Measurements from ENCODE around the gene MAP4. TPM values are rescaled to one million over a fixed set of nuclear protein-coding genes. Genes with fewer than 3 reads are reported as not detected.

Gene MAP4
- polyA plus RNA-seq, 1 donor from 2014 or later: 186 TPM

- Histone ChIP-seq H3K9me2 (ENCODE audit: insufficient read depth, low read length) (no peaks in the 10 kb centered on the region), H3K79me2 (replicated peaks; ENCODE audit: insufficient read depth, low read length) (no peaks in the 10 kb centered on the region), H4K20me1 (ENCODE audit: insufficient read depth) (no peaks in the 10 kb centered on the region), H3K4me2 (ENCODE audit: low read length) (no peak overlapping the region), H3K36me3 (ENCODE audit: insufficient read depth, low read length) (no peaks in the 10 kb centered on the region), H3K9ac (ENCODE audit: low read length) (no peak overlapping the region), H3K9me3 (ENCODE audit: low read length) (no peaks in the 10 kb centered on the region), H3K4me3 (ENCODE audit: low read length) (no peak overlapping the region), H2AFZ (ENCODE audit: low read depth, low read length) (no peak overlapping the region), H3K27ac (ENCODE audit: low read length) (no peak overlapping the region), H3K27me3 (ENCODE audit: insufficient read depth, low read depth, low read length) (no peaks in the 10 kb centered on the region), H3F3A (ENCODE audit: insufficient read depth, low read length, poor library complexity, severe bottlenecking) (no peaks in the 10 kb centered on the region)
- TF ChIP-seq TAF1 (IDR thresholded peaks at IDR 0.05; ENCODE audit: low read depth) (no peak), RAD21 (conservative IDR thresholded peaks at IDR 0.05) (no peak), CTCF (IDR thresholded peaks at IDR 0.05; ENCODE audit: poor library complexity, severe bottlenecking) (no peak), EZH2 (IDR thresholded peaks at IDR 0.05; ENCODE audit: borderline replicate concordance, insufficient read depth, low read length, poor library complexity, severe bottlenecking) (no peak), MXI1 (conservative IDR thresholded peaks at IDR 0.05; ENCODE audit: poor library complexity, severe bottlenecking) (no peak), POLR2AphosphoS5 (IDR thresholded peaks at IDR 0.05) (no peak), SMC3 (conservative IDR thresholded peaks at IDR 0.05; ENCODE audit: poor library complexity) (no peak), EP300 (conservative IDR thresholded peaks at IDR 0.05; ENCODE audit: poor library complexity, severe bottlenecking) (no peak)
- TF ChIP-seq, protein P1, sequence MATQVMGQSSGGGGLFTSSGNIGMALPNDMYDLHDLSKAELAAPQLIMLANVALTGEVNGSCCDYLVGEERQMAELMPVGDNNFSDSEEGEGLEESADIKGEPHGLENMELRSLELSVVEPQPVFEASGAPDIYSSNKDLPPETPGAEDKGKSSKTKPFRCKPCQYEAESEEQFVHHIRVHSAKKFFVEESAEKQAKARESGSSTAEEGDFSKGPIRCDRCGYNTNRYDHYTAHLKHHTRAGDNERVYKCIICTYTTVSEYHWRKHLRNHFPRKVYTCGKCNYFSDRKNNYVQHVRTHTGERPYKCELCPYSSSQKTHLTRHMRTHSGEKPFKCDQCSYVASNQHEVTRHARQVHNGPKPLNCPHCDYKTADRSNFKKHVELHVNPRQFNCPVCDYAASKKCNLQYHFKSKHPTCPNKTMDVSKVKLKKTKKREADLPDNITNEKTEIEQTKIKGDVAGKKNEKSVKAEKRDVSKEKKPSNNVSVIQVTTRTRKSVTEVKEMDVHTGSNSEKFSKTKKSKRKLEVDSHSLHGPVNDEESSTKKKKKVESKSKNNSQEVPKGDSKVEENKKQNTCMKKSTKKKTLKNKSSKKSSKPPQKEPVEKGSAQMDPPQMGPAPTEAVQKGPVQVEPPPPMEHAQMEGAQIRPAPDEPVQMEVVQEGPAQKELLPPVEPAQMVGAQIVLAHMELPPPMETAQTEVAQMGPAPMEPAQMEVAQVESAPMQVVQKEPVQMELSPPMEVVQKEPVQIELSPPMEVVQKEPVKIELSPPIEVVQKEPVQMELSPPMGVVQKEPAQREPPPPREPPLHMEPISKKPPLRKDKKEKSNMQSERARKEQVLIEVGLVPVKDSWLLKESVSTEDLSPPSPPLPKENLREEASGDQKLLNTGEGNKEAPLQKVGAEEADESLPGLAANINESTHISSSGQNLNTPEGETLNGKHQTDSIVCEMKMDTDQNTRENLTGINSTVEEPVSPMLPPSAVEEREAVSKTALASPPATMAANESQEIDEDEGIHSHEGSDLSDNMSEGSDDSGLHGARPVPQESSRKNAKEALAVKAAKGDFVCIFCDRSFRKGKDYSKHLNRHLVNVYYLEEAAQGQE (IDR thresholded peaks at IDR 0.05; ENCODE audit: borderline replicate concordance): no peak
Observed at GRCh38 chr3:47956521-47956920, 59.7 kb downstream of the MAP4 start.

GRCh38 chr3:47954567-47954966 lies 61.6 kb downstream of the MAP4 start:
- H3K27ac ChIP-seq (ENCODE audit: low read length): no peak overlapping the region
- no peak overlapping the region for H3K9ac ChIP-seq (ENCODE audit: low read length)
- no peaks in the 10 kb centered on the region for H4K20me1 ChIP-seq (ENCODE audit: insufficient read depth)
- no peaks in the 10 kb centered on the region for H3K27me3 ChIP-seq (ENCODE audit: insufficient read depth, low read depth, low read length)
- no peak overlapping the region for H3K4me2 ChIP-seq (ENCODE audit: low read length)
- no peaks in the 10 kb centered on the region for H3F3A ChIP-seq (ENCODE audit: insufficient read depth, low read length, poor library complexity, severe bottlenecking)
- TF ChIP-seq TAF1 (IDR thresholded peaks at IDR 0.05; ENCODE audit: low read depth) (no peak), RAD21 (conservative IDR thresholded peaks at IDR 0.05) (no peak)
- no peaks in the 10 kb centered on the region for H3K79me2 ChIP-seq (replicated peaks; ENCODE audit: insufficient read depth, low read length)
- no peaks in the 10 kb centered on the region for H3K9me2 ChIP-seq (ENCODE audit: insufficient read depth, low read length)
- H3K36me3 ChIP-seq (ENCODE audit: insufficient read depth, low read length): no peaks in the 10 kb centered on the region
- no peaks in the 10 kb centered on the region for H3K9me3 ChIP-seq (ENCODE audit: low read length)
- no peak overlapping the region for H2AFZ ChIP-seq (ENCODE audit: low read depth, low read length)
- no peak overlapping the region for H3K4me3 ChIP-seq (ENCODE audit: low read length)
